GM13977 (cell line): ENCODE results near the gene R3HDM1.

Source experiments
- DNase-seq: peaks from one replicate; pipeline ENCODE4 v3.0.0; 2012; ENCODE audit warnings: low spot score
- CTCF ChIP-seq: IDR thresholded peaks from 2 replicates; pipeline ENCODE4 v1.5.1; 2012; ENCODE audit warnings: mild to moderate bottlenecking, control low read depth; ENCODE audit not compliant: insufficient read depth; ENCODE audit errors: extremely low read depth, missing control alignments
- in situ Hi-C: fragments of 300-500 bp; cut with MboI; formaldehyde crosslinking; loops from one replicate; pipeline ENCODE4 v1.12.0; 2022; ENCODE audit warnings: low sequenced_read_pairs, low pct_unique_long_range_greater_than_20kb, mixed read lengths, inconsistent platforms; ENCODE audit not compliant: unreplicated experiment

Gene R3HDM1

DNA sequence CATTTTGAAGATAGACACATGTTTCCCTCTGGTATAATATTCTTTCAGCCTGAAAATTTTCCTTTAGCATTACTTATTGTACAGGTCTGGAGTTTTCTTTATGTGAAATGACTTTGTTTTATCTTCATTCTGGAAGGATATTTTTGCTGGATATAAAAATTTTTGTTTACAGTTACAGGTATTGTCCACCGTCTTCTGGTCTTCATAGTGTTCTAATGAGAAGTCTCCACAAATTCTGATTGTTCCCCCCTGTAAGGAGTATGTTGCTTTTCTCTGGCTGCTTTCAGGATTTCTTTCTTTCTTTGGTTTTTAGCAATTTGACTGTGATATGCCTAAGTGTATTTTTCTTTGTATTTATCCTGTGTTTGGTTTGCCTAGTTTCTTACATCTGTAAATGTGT, 225.4 kb downstream of the R3HDM1 start:
- in situ Hi-C loops = no loop called here
- no peak for DNase-seq
- no peak for TF ChIP-seq CTCF

- no peak for TF ChIP-seq CTCF
- DNase-seq = no peak
- in situ Hi-C loops = no loop called here
These were observed 230.7 kb downstream of the R3HDM1 start for GRCh38 chr2:135762022-135762421.

DNA sequence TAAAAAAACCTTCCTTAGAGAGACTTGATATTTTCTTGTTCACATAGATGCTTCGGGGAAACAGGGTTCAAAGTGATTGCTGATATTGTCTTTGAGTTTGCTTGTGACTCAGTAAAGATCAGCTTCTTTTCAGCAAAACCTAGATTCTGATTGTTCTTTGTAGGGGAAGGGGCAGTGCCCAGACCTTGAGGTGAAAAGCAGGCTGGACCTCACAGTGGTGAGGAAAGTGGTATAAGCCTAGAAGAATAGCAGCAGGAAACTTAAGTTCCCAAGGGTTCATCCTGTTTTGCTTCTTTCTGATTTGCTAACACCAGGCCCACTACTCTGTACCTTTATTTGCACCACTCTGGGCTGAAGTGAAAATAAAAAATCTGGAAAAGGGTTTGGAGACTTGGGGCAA, 231.2 kb downstream of the R3HDM1 start:
- DNase-seq = no peak
- in situ Hi-C loops = no loop called here
- no peak for TF ChIP-seq CTCF

- in situ Hi-C loops = no loop called here
- no peak for DNase-seq
- TF ChIP-seq CTCF = no peak
These were observed 237.6 kb downstream of the R3HDM1 start for GRCh38 chr2:135768863-135769262.

DNA sequence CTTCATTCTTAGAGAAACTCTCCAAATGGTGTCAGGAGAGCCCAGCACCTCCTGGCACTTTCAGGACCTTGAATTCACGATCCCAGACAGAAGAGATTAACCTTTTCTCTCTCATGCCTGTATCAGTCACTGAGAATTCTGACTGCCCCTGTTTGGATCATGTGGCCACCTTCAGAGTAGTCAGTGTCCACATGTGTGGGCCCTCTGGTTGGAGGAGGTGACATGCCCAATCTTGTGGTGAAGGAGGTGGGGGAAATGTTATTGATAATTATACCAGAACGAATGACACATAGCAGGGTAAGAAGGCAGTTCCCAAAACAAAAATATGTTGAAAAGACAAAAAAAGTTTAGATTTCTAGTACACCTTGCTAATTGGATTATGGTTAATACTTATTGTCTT, 242.0 kb downstream of the R3HDM1 start:
- no peak for DNase-seq
- in situ Hi-C loops = no loop called here
- TF ChIP-seq CTCF = no peak

- no peak for TF ChIP-seq CTCF
- DNase-seq = no peak
- in situ Hi-C loops = no loop called here
These were observed 242.6 kb downstream of the R3HDM1 start for GRCh38 chr2:135773917-135774316.
